ENCODE measurements around the gene TMCO4.

The TMCO4 gene

GRCh38 chr1:19731311-19731821 is 68.3 kb downstream of the TMCO4 start:
- TF ChIP-seq YY1 (IDR thresholded peaks at IDR 0.05; ENCODE audit: low read depth), result no peak
- TF ChIP-seq MAX (IDR thresholded peaks at IDR 0.05), result no peak
- TF ChIP-seq CREB1 (IDR thresholded peaks at IDR 0.05; ENCODE audit: low read depth), result no peak
- no peak for TF ChIP-seq NFIC (IDR thresholded peaks at IDR 0.05)
- no peak for TF ChIP-seq TEAD4 (IDR thresholded peaks at IDR 0.05)
- TF ChIP-seq TCF12 (IDR thresholded peaks at IDR 0.05; ENCODE audit: low read depth), result no peak

GRCh38 chr1:19730793-19731192 is 68.9 kb downstream of the TMCO4 start:
- TF ChIP-seq TCF12 (IDR thresholded peaks at IDR 0.05; ENCODE audit: low read depth), result no peak
- TF ChIP-seq MAX (IDR thresholded peaks at IDR 0.05), result no peak
- TF ChIP-seq RAD21 (IDR thresholded peaks at IDR 0.05; ENCODE audit: low read depth), result no peak
- TF ChIP-seq ZBTB7A (IDR thresholded peaks at IDR 0.05; ENCODE audit: low read depth), result no peak
- TF ChIP-seq NFIC (IDR thresholded peaks at IDR 0.05), result no peak
- no peak for TF ChIP-seq CREB1 (IDR thresholded peaks at IDR 0.05; ENCODE audit: low read depth)
- TF ChIP-seq REST (IDR thresholded peaks at IDR 0.05; ENCODE audit: low read depth), result no peak
- no peak for TF ChIP-seq USF1 (IDR thresholded peaks at IDR 0.05)
- no peak for TF ChIP-seq EGR1 (IDR thresholded peaks at IDR 0.05)
- TF ChIP-seq CEBPB (IDR thresholded peaks at IDR 0.05), result no peak
- no peak for TF ChIP-seq TEAD4 (IDR thresholded peaks at IDR 0.05)
- TF ChIP-seq EP300 (IDR thresholded peaks at IDR 0.05; ENCODE audit: borderline replicate concordance), result no peak
- no peak for TF ChIP-seq TAF1 (IDR thresholded peaks at IDR 0.05; ENCODE audit: low read depth)
- no peak for TF ChIP-seq FOXM1 (IDR thresholded peaks at IDR 0.05; ENCODE audit: borderline replicate concordance, low read depth)

- TF ChIP-seq MAX (IDR thresholded peaks at IDR 0.05) (no peak), FOXM1 (IDR thresholded peaks at IDR 0.05; ENCODE audit: borderline replicate concordance, low read depth) (no peak), TAF1 (IDR thresholded peaks at IDR 0.05; ENCODE audit: low read depth) (no peak), EP300 (IDR thresholded peaks at IDR 0.05; ENCODE audit: borderline replicate concordance) (no peak), RAD21 (IDR thresholded peaks at IDR 0.05; ENCODE audit: low read depth) (no peak), TCF12 (IDR thresholded peaks at IDR 0.05; ENCODE audit: low read depth) (no peak), YY1 (IDR thresholded peaks at IDR 0.05; ENCODE audit: low read depth) (no peak), NFIC (IDR thresholded peaks at IDR 0.05) (no peak), CREB1 (IDR thresholded peaks at IDR 0.05; ENCODE audit: low read depth) (no peak), EGR1 (IDR thresholded peaks at IDR 0.05) (no peak), ZBTB7A (IDR thresholded peaks at IDR 0.05; ENCODE audit: low read depth) (no peak), TEAD4 (IDR thresholded peaks at IDR 0.05) (no peak), REST (IDR thresholded peaks at IDR 0.05; ENCODE audit: low read depth) (no peak), USF1 (IDR thresholded peaks at IDR 0.05) (no peak), CEBPB (IDR thresholded peaks at IDR 0.05) (no peak)
Measured at GRCh38 chr1:19730232-19730631, 69.5 kb downstream of the TMCO4 start.

GRCh38 chr1:19728413-19729145 is 71.1 kb downstream of the TMCO4 start:
- TF ChIP-seq TAF1 (IDR thresholded peaks at IDR 0.05; ENCODE audit: low read depth) (no peak), USF1 (IDR thresholded peaks at IDR 0.05) (no peak), EP300 (IDR thresholded peaks at IDR 0.05; ENCODE audit: borderline replicate concordance) (no peak), CEBPB (IDR thresholded peaks at IDR 0.05) (no peak), RAD21 (IDR thresholded peaks at IDR 0.05; ENCODE audit: low read depth) (no peak), NFIC (IDR thresholded peaks at IDR 0.05) (no peak), FOXM1 (IDR thresholded peaks at IDR 0.05; ENCODE audit: borderline replicate concordance, low read depth) (no peak), YY1 (IDR thresholded peaks at IDR 0.05; ENCODE audit: low read depth) (no peak), EGR1 (IDR thresholded peaks at IDR 0.05) (no peak), TEAD4 (IDR thresholded peaks at IDR 0.05) (no peak)

- TF ChIP-seq RAD21 (IDR thresholded peaks at IDR 0.05; ENCODE audit: low read depth) (no peak), EP300 (IDR thresholded peaks at IDR 0.05; ENCODE audit: borderline replicate concordance) (no peak), MAX (IDR thresholded peaks at IDR 0.05) (no peak), TEAD4 (IDR thresholded peaks at IDR 0.05) (no peak), YY1 (IDR thresholded peaks at IDR 0.05; ENCODE audit: low read depth) (no peak), CEBPB (IDR thresholded peaks at IDR 0.05) (no peak), USF1 (IDR thresholded peaks at IDR 0.05) (no peak), NFIC (IDR thresholded peaks at IDR 0.05) (no peak), CREB1 (IDR thresholded peaks at IDR 0.05; ENCODE audit: low read depth) (no peak), TCF12 (IDR thresholded peaks at IDR 0.05; ENCODE audit: low read depth) (no peak), TAF1 (IDR thresholded peaks at IDR 0.05; ENCODE audit: low read depth) (no peak), EGR1 (IDR thresholded peaks at IDR 0.05) (no peak)
Measured at GRCh38 chr1:19725606-19726005, 74.1 kb downstream of the TMCO4 start.
